Left ventricle myocardium superior (tissue), 1 donor: Measurements from ENCODE around the gene PPP1R14C. TPM values are rescaled to one million over a fixed set of nuclear protein-coding genes. Genes with fewer than 3 reads are reported as not detected.
"Not testable (repeated sequence)": the region's sequence is repeated elsewhere in the genome, so short reads cannot be mapped to it uniquely, and the experiment has no call there.

Source experiments
- ATAC-seq: fragments of 200-7000 bp; cut with Tn5 transposase; one replicate; pipeline ENCODE4 v1.9.1; 2020; ENCODE audit warnings: mild to moderate bottlenecking, moderate library complexity
- DNase-seq: peaks from one replicate; pipeline ENCODE4 v3.0.0-alpha.2; 2020
- intact Hi-C: fragments of 100-400 bp; cut with micrococcal nuclease; formaldehyde crosslinking; loops from one replicate; pipeline ENCODE4 v1.11.0; 2022
- total RNA-seq: library from RNA; stranded (reverse); fragmentation: NEBNext Ultra II Directional; extraction: Animal tissue kit (Norgen Biotek cat#: 25700); gene quantifications from one replicate; pipeline ENCODE4 v1.2.1, GENCODE V29; 2021
- donor health status: DM: no; HTN: yes; CAD: no; lungs with severe emphysema.

Gene PPP1R14C
- total RNA-seq, 1 donor from 2014 or later = 123 TPM

- ATAC-seq = no peak
- intact Hi-C loops = no loop called here
Observed at GRCh38 chr6:150157081-150157480, 14.2 kb downstream of the PPP1R14C start.

GRCh38 chr6:150159757-150160156 is 16.9 kb downstream of the PPP1R14C start:
- DNase-seq = no peak
- intact Hi-C loops = no loop called here
- ATAC-seq = no peak

More at GRCh38 chr6:150157081-150157480, 14.2 kb downstream of the PPP1R14C start:
- no peak for DNase-seq

GRCh38 chr6:150163970-150164369 is 21.1 kb downstream of the PPP1R14C start:
- DNase-seq = no peak
- intact Hi-C loops = no loop called here
- ATAC-seq = no peak

GRCh38 chr6:150165020-150165702 is 22.3 kb downstream of the PPP1R14C start:
- no peak for ATAC-seq
- no peak for DNase-seq
- intact Hi-C loops = no loop called here

GRCh38 chr6:150167479-150167873 is 24.6 kb downstream of the PPP1R14C start:
- DNase-seq (peak; percentile 73), ATAC-seq (peak; percentile 96)
- intact Hi-C loops = no loop called here

- DNase-seq (no peak), ATAC-seq (no peak)
- intact Hi-C loops = no loop called here
Observed at GRCh38 chr6:150169181-150169580, 26.3 kb downstream of the PPP1R14C start.

- DNase-seq = no peak
- ATAC-seq = no peak
- intact Hi-C loops = no loop called here
Observed at GRCh38 chr6:150169609-150170008, 26.8 kb downstream of the PPP1R14C start.

GRCh38 chr6:150172929-150173328 is 30.1 kb downstream of the PPP1R14C start:
- intact Hi-C loops = no loop called here
- DNase-seq (no peak), ATAC-seq (no peak)

- intact Hi-C loops = no loop called here
- ATAC-seq = no peak
- no peak for DNase-seq
Observed at GRCh38 chr6:150175586-150176151, 32.8 kb downstream of the PPP1R14C start.

- peak; percentile 73 for DNase-seq
- peak; percentile 66 for ATAC-seq
- intact Hi-C loops = no loop called here
Observed at GRCh38 chr6:150176152-150176551, 33.3 kb downstream of the PPP1R14C start.

- DNase-seq = peak; percentile 47
- peak; percentile 41 for ATAC-seq
- intact Hi-C loops = no loop called here
Observed at GRCh38 chr6:150176659-150177058, 33.8 kb downstream of the PPP1R14C start.

GRCh38 chr6:150177259-150177951 is 34.6 kb downstream of the PPP1R14C start:
- intact Hi-C loops = no loop called here
- ATAC-seq (peak; percentile 80), DNase-seq (peak; percentile 60)

GRCh38 chr6:150177952-150178520 is 35.2 kb downstream of the PPP1R14C start:
- intact Hi-C loops = no loop called here
- peak; percentile 68 for DNase-seq

GRCh38 chr6:150179030-150179429 is 36.2 kb downstream of the PPP1R14C start:
- intact Hi-C loops = no loop called here
- DNase-seq = no peak
- ATAC-seq = no peak

More at GRCh38 chr6:150177952-150178520, 35.2 kb downstream of the PPP1R14C start:
- ATAC-seq = peak; percentile 56

GRCh38 chr6:150179907-150180424 is 37.1 kb downstream of the PPP1R14C start:
- intact Hi-C loops, ATAC-seq, DNase-seq: not testable (repeated sequence)

GRCh38 chr6:150180517-150180916 is 37.7 kb downstream of the PPP1R14C start:
- intact Hi-C loops = no loop called here
- no peak for ATAC-seq
- no peak for DNase-seq

- no peak for DNase-seq
- intact Hi-C loops = no loop called here
- ATAC-seq = no peak
Observed at GRCh38 chr6:150182460-150183078, 39.7 kb downstream of the PPP1R14C start.

- no peak for ATAC-seq
- no peak for DNase-seq
- intact Hi-C loops = no loop called here
Observed at GRCh38 chr6:150183105-150183504, 40.3 kb downstream of the PPP1R14C start.

- DNase-seq (no peak), ATAC-seq (no peak)
- intact Hi-C loops = no loop called here
Observed at GRCh38 chr6:150183966-150184365, 41.1 kb downstream of the PPP1R14C start.
